Pulmonary artery endothelial cell (primary cell): ENCODE data around the gene CWH43. TPM values are rescaled to one million over a fixed set of nuclear protein-coding genes. Genes with fewer than 3 reads are reported as not detected.
"Not testable (repeated sequence)": the region's sequence is repeated elsewhere in the genome, so short reads cannot be mapped to it uniquely, and the experiment has no call there.

Experiments used
- DNase-seq: peaks from one replicate; pipeline ENCODE4 v3.0.0-alpha.2; 2011; ENCODE audit warnings: low read depth, low spot score
- total RNA-seq: library from RNA; depleted of rRNA; stranded (reverse); fragments of >200 nt; gene quantifications from 2 replicates; pipeline ENCODE4 v1.2.3, GENCODE V29; 2014

Gene CWH43
- total RNA-seq: not detected in 2 replicates

GRCh38 chr4:48985976-48986653, at the start of gene CWH43:
TSS of gene CWH43 (plus strand) at chr4:48986275. CDS start at chr4:48986430, 155 bp downstream.
- no peak for DNase-seq

- DNase-seq: no peak
Measured at GRCh38 chr4:48937033-48937432, 49.0 kb upstream of the CWH43 start.

GRCh38 chr4:48938831-48939230, 47.2 kb upstream of the CWH43 start:
- no peak for DNase-seq

- DNase-seq: peak; percentile 74
Measured at GRCh38 chr4:48939785-48940184, 46.3 kb upstream of the CWH43 start.

- no peak for DNase-seq
Measured at GRCh38 chr4:48943387-48943786, 42.7 kb upstream of the CWH43 start.

GRCh38 chr4:48944252-48944651, 41.8 kb upstream of the CWH43 start:
- no peak for DNase-seq

- DNase-seq: no peak
Measured at GRCh38 chr4:48944756-48945241, 41.3 kb upstream of the CWH43 start.

GRCh38 chr4:48945981-48946380, 40.1 kb upstream of the CWH43 start:
- DNase-seq: no peak

GRCh38 chr4:48947731-48948130, 38.3 kb upstream of the CWH43 start:
- no peak for DNase-seq

GRCh38 chr4:48949086-48949485, 37.0 kb upstream of the CWH43 start:
- no peak for DNase-seq

GRCh38 chr4:48949518-48950219, 36.4 kb upstream of the CWH43 start:
- no peak for DNase-seq

- DNase-seq: no peak
Measured at GRCh38 chr4:48954314-48954713, 31.8 kb upstream of the CWH43 start.

GRCh38 chr4:48957366-48957765, 28.7 kb upstream of the CWH43 start:
- not testable (repeated sequence) for DNase-seq

GRCh38 chr4:48958582-48958981, 27.5 kb upstream of the CWH43 start:
- DNase-seq: no peak

- no peak for DNase-seq
Measured at GRCh38 chr4:48960988-48961635, 25.0 kb upstream of the CWH43 start.

GRCh38 chr4:48962636-48963035, 23.4 kb upstream of the CWH43 start:
- no peak for DNase-seq

GRCh38 chr4:48963042-48963679, 22.9 kb upstream of the CWH43 start:
- peak; percentile 60 for DNase-seq

- no peak for DNase-seq
Measured at GRCh38 chr4:48967101-48967500, 19.0 kb upstream of the CWH43 start.

GRCh38 chr4:48967631-48968030, 18.4 kb upstream of the CWH43 start:
- DNase-seq: no peak

- no peak for DNase-seq
Measured at GRCh38 chr4:48968814-48969213, 17.3 kb upstream of the CWH43 start.

- no peak for DNase-seq
Measured at GRCh38 chr4:48970471-48970921, 15.6 kb upstream of the CWH43 start.
